Coronary artery (tissue), 2 donors: ENCODE measurements around the gene TSPOAP1.

ENCODE experiments used
- DNase-seq: peaks from one replicate; pipeline ENCODE4 v3.0.0-alpha.2; 2017; ENCODE audit warnings: low spot score
- H3K27ac ChIP-seq, 2 donors: fragments of 200-600 bp; sonication (generic); one replicate each; pipeline ENCODE4 v1.5.1; 2016 to 2019
- H3K4me3 ChIP-seq: fragments of 200-600 bp; sonication (generic); 2 replicates; pipeline ENCODE4 v1.5.1; 2016; ENCODE audit warnings: mild to moderate bottlenecking, moderate library complexity
- CTCF ChIP-seq: fragments of 200-600 bp; sonication (generic); IDR thresholded peaks from one replicate; pipeline ENCODE4 v1.5.1; 2019; ENCODE audit warnings: antibody characterized with exemption

The TSPOAP1 gene

GRCh38 chr17:58338841-58339754 lies 10.5 kb upstream of the TSPOAP1 start:
- TF ChIP-seq CTCF = no peak
- H3K27ac ChIP-seq = peak overlapping the region in 1 of 2 donors; percentile 80
- peak overlapping the region; percentile 37 for H3K4me3 ChIP-seq
- DNase-seq = no peak

- Histone ChIP-seq H3K27ac (peak overlapping the region in 1 of 2 donors; percentile 80), H3K4me3 (peak overlapping the region; percentile 50)
- DNase-seq = no peak
- TF ChIP-seq CTCF = no peak
Observed at GRCh38 chr17:58338454-58338840, 9.9 kb upstream of the TSPOAP1 start.

- DNase-seq = peak; percentile 82
- TF ChIP-seq CTCF = no peak
- Histone ChIP-seq H3K27ac (peak overlapping the region; percentile 5 to 80), H3K4me3 (peak overlapping the region; percentile 50)
Observed at GRCh38 chr17:58337600-58338453, 9.2 kb upstream of the TSPOAP1 start.

GRCh38 chr17:58337210-58337599 lies 8.6 kb upstream of the TSPOAP1 start:
- DNase-seq = no peak
- Histone ChIP-seq H3K4me3 (peak overlapping the region; percentile 50), H3K27ac (peak overlapping the region; percentile 5 to 80)
- no peak for TF ChIP-seq CTCF

GRCh38 chr17:58336456-58337209 lies 8.0 kb upstream of the TSPOAP1 start:
- H3K27ac ChIP-seq = peak overlapping the region; percentile 3 to 80
- no peak for TF ChIP-seq CTCF
- no peak for DNase-seq
- H3K4me3 ChIP-seq = no peak overlapping the region

- TF ChIP-seq CTCF = no peak
- Histone ChIP-seq H3K27ac (peak overlapping the region; percentile 3 to 80), H3K4me3 (no peak overlapping the region)
- no peak for DNase-seq
Observed at GRCh38 chr17:58335779-58336455, 7.3 kb upstream of the TSPOAP1 start.
